SK-N-SH treated with all-trans-retinoic acid at 6 μM for 48 hours (cell line): ENCODE data around the gene IRS1.
A peak's percentile ranks its signal among the peaks of the same experiment; 100 is the strongest.

ENCODE experiments used
- ATAC-seq: fragments of 200-7000 bp; cut with Tn5 transposase; 3 replicates; pipeline ENCODE4 v1.9.1; 2020; ENCODE audit warnings: mild to moderate bottlenecking, moderate library complexity
- ARNTL ChIP-seq: fragments of 450-650 bp; formaldehyde crosslinking; IDR thresholded peaks from 2 replicates; pipeline ENCODE4 v1.5.0; 2020; ENCODE audit warnings: low read depth, mild to moderate bottlenecking, moderate library complexity, borderline replicate concordance
- BACH2 ChIP-seq: fragments of 250-450 bp; sonication (Bioruptor Pico); IDR thresholded peaks from 2 replicates; pipeline ENCODE4 v1.9.0; 2021; ENCODE audit warnings: mild to moderate bottlenecking, borderline replicate concordance
- CREB5 ChIP-seq: fragments of 250-450 bp; sonication (Bioruptor Pico); IDR thresholded peaks from 2 replicates; pipeline ENCODE4 v1.5.1; 2020; ENCODE audit warnings: low read depth, mild to moderate bottlenecking, moderate library complexity
- CSDC2 ChIP-seq: fragments of 250-450 bp; sonication (Bioruptor Pico); IDR thresholded peaks from 2 replicates; pipeline ENCODE4 v1.5.0; 2020; ENCODE audit warnings: mild to moderate bottlenecking, moderate library complexity
- CSRNP3 ChIP-seq: fragments of 250-450 bp; sonication (Bioruptor Pico); IDR thresholded peaks from 2 replicates; pipeline ENCODE4 v1.5.1; 2021; ENCODE audit warnings: mild to moderate bottlenecking, moderate library complexity
- ESRRG ChIP-seq: fragments of 250-450 bp; sonication (Bioruptor Pico); IDR thresholded peaks from 2 replicates; pipeline ENCODE4 v1.6.1; 2021; ENCODE audit warnings: mild to moderate bottlenecking
- GLIS3 ChIP-seq: fragments of 250-450 bp; sonication (Bioruptor Pico); IDR thresholded peaks from 2 replicates; pipeline ENCODE4 v1.5.0; 2020; ENCODE audit warnings: mild to moderate bottlenecking, moderate library complexity
- ISL1 ChIP-seq: fragments of 250-450 bp; sonication (Bioruptor Pico); IDR thresholded peaks from 2 replicates; pipeline ENCODE4 v2.1.2; 2022; ENCODE audit warnings: mild to moderate bottlenecking, moderate library complexity
- OSR1 ChIP-seq: fragments of 250-450 bp; sonication (Bioruptor Pico); IDR thresholded peaks from 2 replicates; pipeline ENCODE4 v1.8.0; 2022; ENCODE audit warnings: moderate library complexity, mild to moderate bottlenecking, inconsistent platforms
- PATZ1 ChIP-seq: fragments of 250-450 bp; sonication (Bioruptor Pico); IDR thresholded peaks from 2 replicates; pipeline ENCODE4 v1.8.0; 2020; ENCODE audit warnings: mild to moderate bottlenecking, moderate library complexity, borderline replicate concordance
- POU6F1 ChIP-seq: fragments of 250-450 bp; sonication (Bioruptor Pico); IDR thresholded peaks from 2 replicates; pipeline ENCODE4 v1.8.0; 2021; ENCODE audit warnings: low read depth, mild to moderate bottlenecking, moderate library complexity, borderline replicate concordance
- PPARA ChIP-seq: fragments of 250-450 bp; sonication (Bioruptor Pico); IDR thresholded peaks from 2 replicates; pipeline ENCODE4 v1.5.0; 2020; ENCODE audit warnings: mild to moderate bottlenecking, borderline replicate concordance
- RARB ChIP-seq: fragments of 250-450 bp; sonication (Bioruptor Pico); IDR thresholded peaks from 2 replicates; pipeline ENCODE4 v1.8.0; 2021; ENCODE audit warnings: mild to moderate bottlenecking, moderate library complexity
- TCF4 ChIP-seq: fragments of 250-450 bp; sonication (Bioruptor Pico); IDR thresholded peaks from 2 replicates; pipeline ENCODE4 v1.8.0; 2021; ENCODE audit warnings: mild to moderate bottlenecking, moderate library complexity, borderline replicate concordance
- TOX ChIP-seq: fragments of 250-450 bp; sonication (Bioruptor Pico); IDR thresholded peaks from 2 replicates; pipeline ENCODE4 v1.8.0; 2021; ENCODE audit warnings: mild to moderate bottlenecking, moderate library complexity, borderline replicate concordance
- TSHZ2 ChIP-seq: fragments of 250-450 bp; sonication (Bioruptor Pico); IDR thresholded peaks from 2 replicates; pipeline ENCODE4 v1.5.0; 2020; ENCODE audit warnings: mild to moderate bottlenecking, moderate library complexity
- ZC3H10 ChIP-seq: fragments of 250-450 bp; sonication (Bioruptor Pico); IDR thresholded peaks from 2 replicates; pipeline ENCODE4 v1.5.1; 2021; ENCODE audit warnings: mild to moderate bottlenecking, moderate library complexity
- ZFP3 ChIP-seq: fragments of 250-450 bp; sonication (Bioruptor Pico); IDR thresholded peaks from 2 replicates; pipeline ENCODE4 v1.5.0; 2020; ENCODE audit warnings: mild to moderate bottlenecking, moderate library complexity
- ZFP30 ChIP-seq: fragments of 450-650 bp; formaldehyde crosslinking; IDR thresholded peaks from 2 replicates; pipeline ENCODE4 v1.5.0; 2022; ENCODE audit warnings: mild to moderate bottlenecking, moderate library complexity
- ZNF565 ChIP-seq: fragments of 450-650 bp; formaldehyde crosslinking; conservative IDR thresholded peaks from 2 replicates; pipeline ENCODE4 v1.5.0; 2020; ENCODE audit warnings: low read depth, mild to moderate bottlenecking, moderate library complexity
- ZNF70 ChIP-seq: fragments of 450-650 bp; formaldehyde crosslinking; IDR thresholded peaks from 2 replicates; pipeline ENCODE4 v1.5.0; 2020; ENCODE audit warnings: mild to moderate bottlenecking, moderate library complexity
- ZNF8 ChIP-seq: fragments of 450-650 bp; formaldehyde crosslinking; IDR thresholded peaks from 2 replicates; pipeline ENCODE4 v1.5.0; 2020; ENCODE audit warnings: mild to moderate bottlenecking, moderate library complexity

The IRS1 gene

GRCh38 chr2:226800941-226801784 lies 1.5 kb upstream of the IRS1 start:
- TF ChIP-seq PPARA (CRISPR knock-in tag): no peak
- TF ChIP-seq PATZ1 (CRISPR knock-in tag): no peak
- no peak for TF ChIP-seq POU6F1 (CRISPR knock-in tag)
- TF ChIP-seq CREB5 (CRISPR knock-in tag): no peak
- TF ChIP-seq ZC3H10 (CRISPR knock-in tag): no peak
- no peak for TF ChIP-seq TSHZ2 (CRISPR knock-in tag)
- no peak for TF ChIP-seq TCF4
- no peak for TF ChIP-seq CSDC2 (CRISPR knock-in tag)
- no peak for TF ChIP-seq ZNF8 (CRISPR knock-in tag)
- TF ChIP-seq ISL1 (CRISPR knock-in tag): no peak
- no peak for TF ChIP-seq ZFP3 (CRISPR knock-in tag)
- no peak for TF ChIP-seq TOX (CRISPR knock-in tag)
- no peak for TF ChIP-seq ZNF70 (CRISPR knock-in tag)

GRCh38 chr2:226799976-226800940 lies 638 bp upstream of the IRS1 start:
- ATAC-seq: peak; percentile 12
- no peak for TF ChIP-seq RARB (CRISPR knock-in tag)
- no peak for TF ChIP-seq ZFP30 (CRISPR knock-in tag)
- TF ChIP-seq ARNTL (CRISPR knock-in tag): no peak
- no peak for TF ChIP-seq ESRRG (CRISPR knock-in tag)
- no peak for TF ChIP-seq ZNF565 (CRISPR knock-in tag)
- TF ChIP-seq TSHZ2 (CRISPR knock-in tag): no peak
- no peak for TF ChIP-seq OSR1
- TF ChIP-seq GLIS3 (CRISPR knock-in tag): no peak
- TF ChIP-seq PATZ1 (CRISPR knock-in tag): no peak
- no peak for TF ChIP-seq ZNF8 (CRISPR knock-in tag)
- no peak for TF ChIP-seq CSRNP3 (CRISPR knock-in tag)
- TF ChIP-seq TCF4: no peak
- no peak for TF ChIP-seq BACH2

More at GRCh38 chr2:226800941-226801784, 1.5 kb upstream of the IRS1 start:
- ATAC-seq: peak; percentile 90
